Chondrocyte (in vitro differentiated cells): ENCODE measurements around the gene ADIRF. TPM values are rescaled to one million over a fixed set of nuclear protein-coding genes. Genes with fewer than 3 reads are reported as not detected.
"Not testable (repeated sequence)": the region's sequence is repeated elsewhere in the genome, so short reads cannot be mapped to it uniquely, and the experiment has no call there.

Source experiments
- DNase-seq: peaks from one replicate; pipeline ENCODE4 v3.0.0; 2021; ENCODE audit warnings: mixed read lengths, low spot score
- H3K27ac Mint-ChIP-seq: one replicate; pipeline ENCODE4 v1.8.0; 2021; ENCODE audit warnings: mild to moderate bottlenecking, moderate library complexity, mixed read lengths; ENCODE audit not compliant: unreplicated experiment
- H3K27me3 Mint-ChIP-seq: 2 replicates; pipeline ENCODE4 v1.8.0; 2021; ENCODE audit warnings: low read depth, mixed read lengths
- H3K36me3 Mint-ChIP-seq: 2 replicates; pipeline ENCODE4 v1.8.0; 2021; ENCODE audit warnings: low read depth, mixed read lengths
- H3K4me1 Mint-ChIP-seq: 2 replicates; pipeline ENCODE4 v1.8.0; 2021; ENCODE audit warnings: low read depth, mild to moderate bottlenecking, mixed read lengths
- H3K4me3 Mint-ChIP-seq: one replicate; pipeline ENCODE4 v1.8.0; 2021; ENCODE audit warnings: mild to moderate bottlenecking, moderate library complexity, mixed read lengths; ENCODE audit not compliant: unreplicated experiment
- H3K9me3 Mint-ChIP-seq: 2 replicates; pipeline ENCODE4 v1.8.0; 2021; ENCODE audit warnings: low read depth, mixed read lengths
- CTCF ChIP-seq: fragments of 200-600 bp; sonication (generic); IDR thresholded peaks from 2 replicates; pipeline ENCODE4 v1.5.0; 2021; ENCODE audit warnings: antibody characterized with exemption, mild to moderate bottlenecking, moderate library complexity
- total RNA-seq: library from RNA; stranded (reverse); gene quantifications from 3 replicates; pipeline ENCODE4 v1.2.1, GENCODE V29; 2021

Gene ADIRF
- total RNA-seq, 1 donor from 2014 or later: 0.65 TPM

- TF ChIP-seq CTCF: peak; percentile 17
- Mint-ChIP-seq H3K4me3 (peak overlapping the region; percentile 89), H3K27ac (peak overlapping the region; percentile 97), H3K27me3 (no peaks in the 10 kb centered on the region), H3K4me1 (peaks cover 47% of the 10 kb centered on the region), H3K9me3 (no peaks in the 10 kb centered on the region), H3K36me3 (no peaks in the 10 kb centered on the region)
- DNase-seq: peak; percentile 96
These were observed 3.1 kb downstream of the ADIRF start for GRCh38 chr10:86971232-86971991.

GRCh38 chr10:86972613-86973380 is 4.5 kb downstream of the ADIRF start:
- Mint-ChIP-seq H3K27ac (peak overlapping the region; percentile 74), H3K36me3 (no peaks in the 10 kb centered on the region), H3K4me1 (peaks cover 53% of the 10 kb centered on the region), H3K9me3 (no peaks in the 10 kb centered on the region), H3K4me3 (no peak overlapping the region), H3K27me3 (no peaks in the 10 kb centered on the region)
- TF ChIP-seq CTCF: no peak
- DNase-seq: no peak

- Mint-ChIP-seq H3K27me3 (no peaks in the 10 kb centered on the region), H3K36me3 (no peaks in the 10 kb centered on the region), H3K27ac (peak overlapping the region; percentile 19), H3K9me3 (no peaks in the 10 kb centered on the region), H3K4me3 (no peak overlapping the region), H3K4me1 (peaks cover 64% of the 10 kb centered on the region)
- DNase-seq: no peak
- TF ChIP-seq CTCF: no peak
These were observed 6.2 kb downstream of the ADIRF start for GRCh38 chr10:86974484-86974883.

GRCh38 chr10:86976362-86977056 is 8.2 kb downstream of the ADIRF start:
- Mint-ChIP-seq H3K27ac (peak overlapping the region; percentile 17), H3K36me3 (no peaks in the 10 kb centered on the region), H3K27me3 (no peaks in the 10 kb centered on the region), H3K4me3 (no peak overlapping the region), H3K9me3 (no peaks in the 10 kb centered on the region), H3K4me1 (peaks cover 68% of the 10 kb centered on the region)
- no peak for TF ChIP-seq CTCF
- no peak for DNase-seq

- DNase-seq, H3K9me3 Mint-ChIP-seq, H3K27me3 Mint-ChIP-seq, H3K36me3 Mint-ChIP-seq, H3K4me3 Mint-ChIP-seq: not testable (repeated sequence)
- Mint-ChIP-seq H3K27ac (peak overlapping the region; percentile 90), H3K4me1 (peaks cover 61% of the 10 kb centered on the region)
These were observed 10.2 kb downstream of the ADIRF start for GRCh38 chr10:86978457-86978856.
